Skeletal muscle satellite cell (primary cell): ENCODE data around the gene MDH1B.

Experiments used
- H3K27me3 ChIP-seq: 2 replicates; pipeline ENCODE4 v1.7.0; 2013; ENCODE audit warnings: low read length; ENCODE audit not compliant: control insufficient read depth, insufficient read depth
- H3K36me3 ChIP-seq: 2 replicates; pipeline ENCODE4 v1.7.0; 2013; ENCODE audit warnings: mild to moderate bottlenecking, control low read depth, low read length; ENCODE audit not compliant: insufficient read depth
- H3K4me1 ChIP-seq: 2 replicates; pipeline ENCODE4 v1.7.0; 2013; ENCODE audit warnings: low read length; ENCODE audit not compliant: control insufficient read depth, insufficient read depth
- H3K4me2 ChIP-seq: 2 replicates; pipeline ENCODE4 v1.7.0; 2013; ENCODE audit warnings: mild to moderate bottlenecking, low read length
- H3K4me3 ChIP-seq: 2 replicates; pipeline ENCODE4 v1.7.0; 2013; ENCODE audit warnings: low read length
- H3K9ac ChIP-seq: 2 replicates; pipeline ENCODE4 v1.7.0; 2013; ENCODE audit warnings: mild to moderate bottlenecking, low read depth, low read length, moderate library complexity
- H3K9me3 ChIP-seq: replicated peaks from 2 replicates; pipeline ENCODE4 v1.7.0; 2013; ENCODE audit warnings: mild to moderate bottlenecking, control low read depth, low read length

Gene MDH1B

GRCh38 chr2:206756816-206757215 lies 8.3 kb downstream of the MDH1B start:
- no peaks in the 10 kb centered on the region for H3K36me3 ChIP-seq
- H3K4me3 ChIP-seq = no peak overlapping the region
- no peaks in the 10 kb centered on the region for H3K9me3 ChIP-seq
- no peaks in the 10 kb centered on the region for H3K4me1 ChIP-seq
- peaks cover 21% of the 10 kb centered on the region for H3K27me3 ChIP-seq
- H3K4me2 ChIP-seq = no peak overlapping the region
- no peak overlapping the region for H3K9ac ChIP-seq

DNA sequence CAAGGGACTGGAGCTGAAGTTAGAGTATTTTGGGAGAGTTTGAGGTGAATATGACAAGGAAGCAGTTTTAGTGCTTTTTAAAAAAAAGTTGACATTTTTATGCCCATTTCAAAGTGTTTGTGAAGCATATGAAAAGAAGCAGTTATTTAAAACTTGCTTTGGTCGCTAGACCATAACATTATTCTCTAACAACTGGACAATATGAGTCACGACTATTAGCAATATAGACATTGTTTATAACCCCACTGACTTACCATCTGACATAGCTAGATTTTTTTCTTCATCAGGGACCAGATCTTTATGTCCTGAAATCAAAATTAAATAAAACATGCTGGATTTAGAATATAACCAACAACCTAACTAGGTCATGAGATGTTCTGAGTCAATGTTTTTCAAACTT lies 24.3 kb downstream of the MDH1B start:
- H3K9me3 ChIP-seq = no peaks in the 10 kb centered on the region
- H3K9ac ChIP-seq = no peak overlapping the region
- no peak overlapping the region for H3K4me2 ChIP-seq
- H3K4me3 ChIP-seq = no peak overlapping the region
- no peaks in the 10 kb centered on the region for H3K36me3 ChIP-seq
- H3K27me3 ChIP-seq = peaks cover 6% of the 10 kb centered on the region
- no peaks in the 10 kb centered on the region for H3K4me1 ChIP-seq

DNA sequence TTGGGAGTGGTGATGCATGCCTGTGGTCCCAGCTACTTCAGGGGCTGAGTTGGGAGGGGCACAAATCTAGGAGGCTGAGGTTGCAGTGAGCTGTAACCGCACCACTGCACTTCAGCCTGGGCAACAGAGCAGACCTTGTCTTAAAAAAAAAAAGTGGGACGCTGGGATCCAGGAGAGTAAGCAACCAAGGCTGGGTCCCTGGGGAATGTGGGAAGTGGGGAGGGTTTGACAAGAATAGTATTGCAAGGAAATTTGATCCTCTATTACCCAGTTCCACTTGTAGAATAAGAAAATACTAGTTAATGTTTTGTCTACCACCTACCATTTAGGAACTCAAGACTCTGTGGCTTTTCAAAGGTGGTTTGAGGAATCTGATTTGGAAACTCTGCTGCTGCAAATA lies 25.9 kb downstream of the MDH1B start:
- H3K9ac ChIP-seq = no peak overlapping the region
- H3K9me3 ChIP-seq = no peaks in the 10 kb centered on the region
- no peak overlapping the region for H3K4me3 ChIP-seq
- no peaks in the 10 kb centered on the region for H3K4me1 ChIP-seq
- no peak overlapping the region for H3K4me2 ChIP-seq
- H3K36me3 ChIP-seq = no peaks in the 10 kb centered on the region
- H3K27me3 ChIP-seq = peaks cover 6% of the 10 kb centered on the region

DNA sequence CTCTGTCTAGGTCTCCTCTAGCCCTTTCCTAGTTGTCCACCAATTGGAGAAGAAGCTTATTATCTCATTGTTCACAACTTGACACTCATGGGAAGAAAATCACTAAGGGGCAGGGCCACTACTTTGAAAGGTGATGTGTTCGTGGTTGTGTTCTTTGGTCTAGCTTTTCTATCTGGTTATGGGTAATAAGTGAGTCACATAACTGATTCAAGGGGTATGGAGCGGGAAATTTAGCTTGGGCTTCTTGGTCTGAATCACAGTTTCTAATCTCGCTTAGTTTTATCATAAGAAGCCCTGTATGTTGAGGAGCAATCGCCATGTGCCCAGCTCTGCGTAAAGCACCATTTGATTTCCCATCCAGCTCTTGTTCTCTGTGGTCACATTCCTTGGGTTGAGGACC lies 28.2 kb downstream of the MDH1B start:
- H3K4me2 ChIP-seq = no peak overlapping the region
- no peaks in the 10 kb centered on the region for H3K36me3 ChIP-seq
- H3K9ac ChIP-seq = no peak overlapping the region
- no peaks in the 10 kb centered on the region for H3K4me1 ChIP-seq
- peaks cover 11% of the 10 kb centered on the region for H3K27me3 ChIP-seq
- no peaks in the 10 kb centered on the region for H3K9me3 ChIP-seq
- H3K4me3 ChIP-seq = no peak overlapping the region

DNA sequence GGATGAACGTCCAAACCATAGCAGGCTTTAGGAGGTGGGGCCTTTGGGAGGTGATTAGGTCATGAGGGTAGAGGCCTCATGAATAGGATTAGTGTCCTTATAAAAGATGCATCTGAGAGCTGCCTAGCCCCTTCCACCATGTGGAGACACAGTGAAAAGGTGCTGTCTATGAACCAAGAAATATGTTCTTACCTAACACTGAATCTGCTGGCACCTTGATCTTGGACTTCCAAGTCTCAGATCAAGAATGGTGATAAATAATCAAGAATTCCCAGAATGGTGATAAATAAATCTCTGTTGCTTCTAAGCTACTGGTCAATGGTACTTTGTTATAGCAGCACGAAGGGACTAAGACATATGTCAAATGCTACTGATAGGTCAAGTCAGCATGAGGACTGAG lies 31.8 kb downstream of the MDH1B start:
- no peak overlapping the region for H3K4me3 ChIP-seq
- H3K36me3 ChIP-seq = no peaks in the 10 kb centered on the region
- no peaks in the 10 kb centered on the region for H3K4me1 ChIP-seq
- no peaks in the 10 kb centered on the region for H3K9me3 ChIP-seq
- H3K9ac ChIP-seq = no peak overlapping the region
- peaks cover 5% of the 10 kb centered on the region for H3K27me3 ChIP-seq
- H3K4me2 ChIP-seq = no peak overlapping the region

- no peak overlapping the region for H3K4me3 ChIP-seq
- H3K9ac ChIP-seq = no peak overlapping the region
- H3K27me3 ChIP-seq = peaks cover 5% of the 10 kb centered on the region
- H3K36me3 ChIP-seq = no peaks in the 10 kb centered on the region
- no peaks in the 10 kb centered on the region for H3K4me1 ChIP-seq
- H3K9me3 ChIP-seq = no peaks in the 10 kb centered on the region
- no peak overlapping the region for H3K4me2 ChIP-seq
Measured at GRCh38 chr2:206728277-206729199, 36.6 kb downstream of the MDH1B start.

DNA sequence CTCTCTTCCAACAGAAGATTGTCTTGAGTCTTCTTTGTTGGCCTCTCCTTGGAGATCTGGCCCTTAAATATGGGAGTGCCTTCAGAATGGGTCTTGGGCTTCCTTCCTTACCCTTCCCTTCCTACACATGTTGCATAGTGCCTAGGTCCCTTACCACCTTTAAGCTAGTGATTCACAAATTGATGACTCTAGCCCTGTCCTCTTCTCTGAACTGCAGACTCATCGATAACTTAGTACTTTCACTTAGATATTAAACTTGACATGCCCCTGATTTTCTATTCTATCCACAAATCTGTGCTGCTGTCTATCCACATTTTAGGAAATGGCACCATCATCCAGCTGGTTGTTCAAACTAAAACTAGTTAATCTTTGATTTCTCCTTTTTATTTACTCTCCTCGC lies 37.8 kb downstream of the MDH1B start:
- Histone ChIP-seq H3K27me3 (peaks cover under 1% of the 10 kb centered on the region), H3K9me3 (no peaks in the 10 kb centered on the region), H3K4me1 (no peaks in the 10 kb centered on the region), H3K36me3 (no peaks in the 10 kb centered on the region), H3K9ac (no peak overlapping the region), H3K4me3 (no peak overlapping the region), H3K4me2 (no peak overlapping the region)

DNA sequence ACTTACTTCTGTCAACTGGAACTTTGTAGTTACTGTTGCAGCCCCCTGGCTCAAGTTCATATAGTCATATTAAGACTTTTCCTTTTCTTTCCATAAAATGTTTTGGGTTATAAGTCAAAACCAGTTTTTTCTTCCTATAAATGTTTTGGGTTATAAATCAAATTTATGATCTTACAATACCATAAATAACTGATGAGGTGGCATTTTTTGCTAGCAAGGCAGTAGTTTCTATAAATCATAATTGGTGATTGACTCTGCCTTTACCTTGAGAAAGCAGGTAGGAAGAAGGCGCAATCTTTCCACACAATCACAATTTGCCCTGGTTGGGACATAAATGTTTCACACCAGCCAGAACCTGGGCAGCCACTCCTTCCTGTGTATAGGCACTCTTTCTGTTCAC lies 41.8 kb downstream of the MDH1B start:
- Histone ChIP-seq H3K4me2 (no peak overlapping the region), H3K9me3 (no peaks in the 10 kb centered on the region), H3K4me3 (no peak overlapping the region), H3K27me3 (peaks cover 6% of the 10 kb centered on the region), H3K4me1 (no peaks in the 10 kb centered on the region), H3K9ac (no peak overlapping the region), H3K36me3 (no peaks in the 10 kb centered on the region)

- H3K27me3 ChIP-seq = peaks cover 12% of the 10 kb centered on the region
- H3K4me2 ChIP-seq = no peak overlapping the region
- no peak overlapping the region for H3K9ac ChIP-seq
- no peaks in the 10 kb centered on the region for H3K36me3 ChIP-seq
- H3K4me3 ChIP-seq = no peak overlapping the region
- no peaks in the 10 kb centered on the region for H3K9me3 ChIP-seq
- H3K4me1 ChIP-seq = no peaks in the 10 kb centered on the region
Measured at GRCh38 chr2:206721256-206721920, 43.7 kb downstream of the MDH1B start.

- Histone ChIP-seq H3K27me3 (peaks cover 20% of the 10 kb centered on the region), H3K9me3 (no peaks in the 10 kb centered on the region), H3K4me2 (no peak within 1 kb of the TSS), H3K36me3 (no peaks in the 10 kb centered on the region), H3K4me3 (no peak within 1 kb of the TSS), H3K4me1 (no peaks in the 10 kb centered on the region), H3K9ac (no peak within 1 kb of the TSS)
Measured at GRCh38 chr2:206718296-206718695, 46.8 kb downstream of the MDH1B start, which contains the start of gene DYTN. DYTN (minus strand) TSS chr2:206718396; CDS start chr2:206718279, 117 bp downstream.

GRCh38 chr2:206716623-206717022 lies 48.5 kb downstream of the MDH1B start:
- Histone ChIP-seq H3K4me3 (no peak overlapping the region), H3K36me3 (no peaks in the 10 kb centered on the region), H3K27me3 (peaks cover 22% of the 10 kb centered on the region), H3K4me2 (no peak overlapping the region), H3K9ac (no peak overlapping the region), H3K4me1 (no peaks in the 10 kb centered on the region), H3K9me3 (no peaks in the 10 kb centered on the region)
